NCI-H2081 treated with DMSO at 0.1 percent for 48 hours (cell line): ENCODE data around the gene C17orf67.

Experiments used
- DNase-seq: peaks from one replicate; lab custom pipeline; 2025; lab: John Stamatoyannopoulos, UW

The C17orf67 gene

GRCh38 chr17:56808503-56808902 lies 25.2 kb downstream of the C17orf67 start:
- DNase-seq: no peak

GRCh38 chr17:56807723-56808122 lies 26.0 kb downstream of the C17orf67 start:
- no peak for DNase-seq

DNA sequence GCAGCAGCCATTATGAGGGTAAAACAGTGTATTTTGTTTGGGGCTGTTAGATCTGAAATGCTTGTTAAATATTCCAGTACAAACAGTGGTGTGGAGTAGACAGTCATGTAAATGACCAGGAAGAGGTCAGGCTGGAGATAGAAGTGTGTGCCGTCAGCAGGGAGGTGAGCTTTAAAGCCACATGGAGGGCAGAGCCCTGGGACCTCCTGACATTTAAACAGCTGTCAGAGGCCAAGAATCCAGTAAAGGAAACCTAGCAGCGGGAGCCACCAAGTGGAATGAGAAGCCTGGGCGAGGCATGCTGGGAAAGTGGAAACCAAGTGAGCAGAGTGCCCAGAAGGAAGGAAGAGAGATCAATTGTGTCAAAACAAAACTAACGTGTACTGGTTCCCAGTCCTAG lies 26.8 kb downstream of the C17orf67 start:
- DNase-seq: no peak

DNA sequence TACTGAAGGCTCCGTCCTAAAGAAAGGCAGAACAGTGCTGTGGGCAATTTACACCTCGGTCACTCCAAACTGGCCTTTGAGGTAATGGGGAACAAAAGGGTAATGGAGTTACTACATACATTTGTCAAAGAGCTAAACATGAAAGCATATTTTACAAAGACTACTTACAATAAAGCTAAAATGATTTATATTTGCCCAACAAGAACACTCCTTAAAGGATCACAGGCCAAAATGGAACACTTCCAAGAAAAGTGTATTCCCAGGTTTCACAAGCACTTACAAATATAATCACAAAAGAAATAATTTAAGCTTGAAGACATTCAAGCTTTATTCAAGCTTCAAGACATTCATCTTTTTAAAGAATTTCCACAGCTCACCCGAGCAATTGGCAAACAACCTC lies 29.3 kb downstream of the C17orf67 start:
- no peak for DNase-seq

DNA sequence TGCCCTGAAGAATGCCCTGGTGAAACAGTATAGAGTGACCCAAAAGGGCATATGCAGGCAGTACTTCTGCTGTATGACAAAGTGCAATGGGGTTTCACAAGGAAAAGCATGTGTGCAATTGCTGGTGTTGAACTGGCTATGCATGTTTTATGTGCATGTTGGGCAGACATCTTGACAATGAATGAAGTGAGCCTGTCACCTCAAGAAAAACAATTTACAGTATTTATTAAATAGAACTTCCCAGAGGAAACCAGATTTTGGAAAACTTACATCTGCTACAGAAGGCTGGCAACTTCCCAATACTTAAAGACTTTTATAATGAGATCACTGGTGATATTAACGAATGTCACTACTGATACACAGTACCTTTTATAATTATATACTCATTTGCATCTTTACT lies 30.6 kb downstream of the C17orf67 start:
- no peak for DNase-seq

DNA sequence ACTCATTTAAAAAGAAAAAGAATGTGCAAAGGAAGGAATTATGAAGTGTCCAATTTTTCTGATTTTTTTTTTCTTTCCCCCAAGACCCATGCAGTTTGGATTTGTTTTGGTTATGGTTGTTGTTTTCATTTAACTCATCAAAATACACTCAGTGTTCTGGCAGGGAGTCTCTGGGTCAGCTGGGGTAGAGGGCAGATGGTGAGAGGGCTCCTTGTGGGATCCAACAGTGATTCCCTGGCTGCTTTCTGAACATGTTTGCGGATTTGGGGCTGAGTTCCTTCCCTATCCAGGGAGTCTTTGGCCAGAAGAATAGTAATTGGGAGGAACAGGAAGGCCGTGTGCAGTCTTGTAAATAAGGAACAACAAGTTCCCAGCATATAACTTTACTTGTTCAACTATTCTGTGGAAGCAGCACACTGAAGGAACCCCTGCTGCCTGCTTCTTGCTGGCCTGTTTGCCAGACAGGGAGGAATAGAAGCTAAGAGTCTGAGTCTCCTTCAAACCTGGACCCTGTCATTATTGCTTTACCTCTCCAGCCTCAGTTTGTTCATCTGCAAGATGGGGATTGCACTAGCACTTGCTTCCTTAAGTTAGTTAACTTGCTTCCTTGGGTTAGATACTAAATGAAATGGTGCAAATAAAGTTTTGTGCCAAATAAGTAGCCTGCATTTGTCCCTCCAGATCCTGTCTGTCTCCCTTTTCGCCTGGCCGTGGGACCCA lies 32.1 kb downstream of the C17orf67 start:
- no peak for DNase-seq

DNA sequence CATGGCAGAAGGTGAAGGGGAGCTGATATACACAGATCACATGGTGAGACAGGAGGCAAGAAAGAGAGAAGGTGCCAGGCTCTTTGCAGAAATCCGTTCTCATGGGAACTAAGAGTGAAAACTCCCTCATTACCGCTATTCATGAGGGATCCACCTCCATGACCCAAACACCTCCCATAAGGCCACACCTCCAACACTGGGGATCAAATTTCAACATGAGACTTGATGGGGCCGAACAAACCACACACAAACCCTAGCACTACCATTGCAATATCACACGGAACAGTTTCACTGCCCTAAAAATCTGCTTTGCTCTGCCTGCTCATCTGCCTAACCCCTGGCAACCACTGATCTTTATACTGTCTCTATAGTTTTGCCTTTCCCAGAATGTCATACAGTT lies 34.8 kb downstream of the C17orf67 start:
- DNase-seq: no peak

DNA sequence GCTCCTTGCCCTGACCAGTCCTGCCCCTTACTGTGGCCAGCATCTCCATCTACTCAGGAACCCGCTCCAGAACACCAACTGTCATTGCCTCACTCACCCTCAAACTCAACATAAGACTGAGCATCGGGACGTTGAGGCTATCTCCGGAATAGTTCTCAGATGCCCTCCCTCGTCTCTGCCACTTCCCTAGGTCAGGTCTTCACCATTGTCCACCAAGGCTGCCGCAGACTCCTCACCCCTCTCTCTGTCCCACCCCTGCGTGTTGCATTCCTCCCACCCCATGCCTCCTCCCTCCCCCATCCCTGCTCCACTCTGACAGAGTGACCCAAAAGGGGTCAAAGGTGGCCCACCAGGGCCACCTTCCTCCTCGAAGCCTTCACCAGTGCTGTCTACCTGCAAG lies 37.2 kb downstream of the C17orf67 start:
- no peak for DNase-seq

DNA sequence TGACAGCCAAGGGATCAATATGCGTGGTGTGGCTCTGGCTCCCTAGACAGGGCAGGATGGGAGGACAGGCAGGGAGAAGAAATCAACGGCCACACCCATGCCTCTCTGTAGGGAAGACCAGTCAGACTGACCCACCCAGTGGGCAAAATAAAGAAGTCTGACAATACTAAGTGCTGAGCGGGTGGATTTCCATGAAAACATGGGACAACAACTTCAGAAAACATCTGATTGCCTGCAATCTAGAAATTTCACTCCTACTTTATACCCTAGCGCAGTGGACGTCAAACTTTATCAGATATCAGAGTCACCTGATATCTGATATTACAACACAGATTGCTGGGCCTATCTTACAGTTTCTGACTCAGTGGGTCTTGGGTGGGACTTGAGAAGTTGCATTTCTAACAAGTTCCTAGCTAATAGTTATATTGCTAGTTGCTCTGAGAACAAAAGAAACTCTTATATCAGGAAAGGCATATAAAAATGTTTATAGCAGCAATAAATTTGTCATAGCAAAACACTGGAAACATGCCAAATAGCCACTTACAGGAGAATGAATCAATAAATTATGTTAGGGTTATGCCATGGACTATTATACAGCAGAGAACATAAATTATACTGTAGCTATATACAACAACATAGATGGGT lies 38.4 kb downstream of the C17orf67 start:
- no peak for DNase-seq

- DNase-seq: no peak
Observed at GRCh38 chr17:56793957-56794356, 39.8 kb downstream of the C17orf67 start.

DNA sequence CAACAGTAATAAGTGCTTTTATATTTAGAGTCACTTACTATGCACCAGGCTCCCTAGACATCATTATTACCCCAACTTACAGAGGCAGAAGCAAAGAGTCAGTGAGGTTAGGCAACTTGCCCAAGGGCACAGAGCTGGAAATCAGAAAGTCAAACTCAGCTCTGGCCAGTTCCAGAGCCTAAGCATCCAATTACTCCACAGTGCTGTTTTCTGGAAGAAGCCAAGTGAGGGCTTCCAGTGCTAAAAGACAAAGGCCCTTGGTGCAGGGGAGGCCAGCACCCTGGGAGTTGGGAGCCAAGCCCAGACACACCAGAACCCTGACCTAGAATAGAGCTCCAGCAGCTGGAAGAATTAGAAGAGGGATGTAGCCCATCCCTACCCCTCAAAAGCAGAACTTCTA lies 40.2 kb downstream of the C17orf67 start:
- DNase-seq: no peak

DNA sequence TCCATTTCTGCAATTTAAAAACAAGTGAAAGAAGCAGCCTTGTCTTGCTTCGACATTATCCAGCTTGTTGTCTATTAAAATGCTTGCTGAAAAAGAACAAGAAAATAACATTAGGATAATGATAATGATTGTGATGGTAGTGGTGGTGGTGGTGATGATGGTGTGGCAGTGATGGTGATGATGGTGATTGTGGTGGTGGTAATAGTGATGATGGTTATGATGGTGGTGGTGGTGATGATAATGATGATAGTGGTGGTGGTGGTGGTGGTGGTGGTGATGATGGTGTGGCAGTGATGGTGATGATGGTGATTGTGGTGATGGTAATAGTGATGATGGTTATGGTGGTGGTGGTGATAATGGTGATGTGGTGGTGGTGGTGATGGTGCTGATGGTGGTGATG lies 41.5 kb downstream of the C17orf67 start:
- DNase-seq: no peak

GRCh38 chr17:56786989-56787482 lies 46.7 kb downstream of the C17orf67 start:
- DNase-seq: no peak

DNA sequence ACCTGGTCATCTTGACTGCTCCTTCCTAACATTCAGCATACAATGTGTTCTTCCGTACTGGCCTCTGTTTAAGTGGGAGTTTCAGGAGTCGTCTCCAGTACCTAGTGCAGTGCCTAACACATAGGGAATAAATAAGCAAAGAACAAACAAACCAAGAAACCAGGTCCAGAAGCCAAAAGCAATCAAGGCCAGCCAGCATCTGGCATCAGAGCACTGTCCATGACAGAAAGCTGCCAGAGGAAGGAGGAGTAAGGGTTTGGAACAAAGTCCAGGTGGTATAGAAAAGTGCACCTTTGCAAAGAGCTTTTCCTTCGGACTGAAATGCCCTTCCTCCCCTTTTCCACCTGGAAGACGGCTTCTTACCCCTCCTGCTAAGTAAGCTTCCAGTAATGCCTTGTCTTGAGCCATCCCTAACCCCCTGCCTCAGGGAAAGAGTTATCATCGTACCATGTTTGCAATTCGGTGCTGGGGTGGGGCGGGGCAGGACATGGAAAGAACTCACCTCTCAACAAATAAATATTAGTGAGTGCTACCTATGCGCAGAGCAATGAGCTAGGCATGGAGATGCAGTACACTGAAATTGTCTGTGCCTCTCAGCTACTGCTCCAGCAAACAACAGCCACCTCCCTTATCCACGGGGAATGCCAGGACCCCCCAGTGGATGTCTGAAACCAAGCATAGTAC lies 47.6 kb downstream of the C17orf67 start:
- no peak for DNase-seq

DNA sequence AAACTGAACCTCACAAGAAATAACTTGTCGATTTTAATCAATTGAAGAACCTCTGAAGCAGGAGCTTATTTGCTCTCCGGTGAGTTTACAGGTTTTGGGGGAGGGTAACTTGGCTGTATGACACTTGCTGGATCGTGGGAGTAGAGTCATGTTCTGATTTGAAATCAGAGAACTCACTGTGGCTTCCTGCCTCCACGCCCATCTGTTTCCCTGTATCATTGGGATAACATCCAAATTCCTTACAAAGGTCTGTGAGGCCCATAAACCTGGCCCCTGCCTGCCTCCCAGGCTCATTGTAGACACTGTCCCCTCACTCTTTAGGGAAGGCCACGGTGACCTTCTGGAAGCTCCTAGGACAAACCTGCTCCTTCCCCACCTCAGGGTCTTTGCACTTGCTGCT lies 48.3 kb downstream of the C17orf67 start:
- DNase-seq: no peak

DNA sequence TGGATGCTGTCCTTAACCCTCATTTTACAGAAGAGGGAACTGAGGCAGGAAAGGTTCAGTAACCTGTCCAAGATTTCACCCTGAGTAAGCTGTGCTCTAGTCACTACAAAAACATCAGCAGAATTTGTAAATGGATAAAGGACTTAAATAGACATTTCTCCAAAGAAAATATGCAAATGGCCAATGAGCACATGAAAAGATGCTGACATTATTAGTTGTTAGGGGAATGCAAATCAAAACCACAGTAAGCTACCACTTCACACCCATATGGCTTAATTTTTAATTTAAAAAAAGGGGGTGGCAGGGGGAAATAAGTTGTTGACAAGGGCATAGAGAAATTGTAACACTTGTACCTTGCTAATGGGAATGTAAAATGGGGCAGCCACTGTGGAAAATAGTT lies 51.4 kb downstream of the C17orf67 start:
- no peak for DNase-seq

DNA sequence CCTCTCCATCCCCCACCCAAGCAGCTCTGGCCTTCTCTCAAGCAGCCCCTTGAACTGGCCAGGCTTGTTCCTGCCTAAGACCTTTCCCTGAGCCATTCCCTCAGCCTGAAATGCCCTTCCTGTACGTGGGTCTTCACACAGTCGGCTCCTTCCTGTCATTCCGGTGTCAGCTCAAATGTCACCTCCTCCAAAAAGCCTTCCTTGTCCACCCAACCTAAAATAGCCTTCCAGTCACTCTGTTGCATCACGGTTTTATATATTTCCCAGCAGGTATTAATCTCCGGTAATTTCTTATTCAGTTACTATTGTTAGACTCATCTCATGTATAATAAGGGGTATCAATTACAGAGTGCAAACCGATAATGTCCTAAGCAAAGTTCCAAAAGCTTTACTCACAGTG lies 51.8 kb downstream of the C17orf67 start:
- no peak for DNase-seq

- DNase-seq: peak; percentile 15
Observed at GRCh38 chr17:56779898-56780777, 53.6 kb downstream of the C17orf67 start.

DNA sequence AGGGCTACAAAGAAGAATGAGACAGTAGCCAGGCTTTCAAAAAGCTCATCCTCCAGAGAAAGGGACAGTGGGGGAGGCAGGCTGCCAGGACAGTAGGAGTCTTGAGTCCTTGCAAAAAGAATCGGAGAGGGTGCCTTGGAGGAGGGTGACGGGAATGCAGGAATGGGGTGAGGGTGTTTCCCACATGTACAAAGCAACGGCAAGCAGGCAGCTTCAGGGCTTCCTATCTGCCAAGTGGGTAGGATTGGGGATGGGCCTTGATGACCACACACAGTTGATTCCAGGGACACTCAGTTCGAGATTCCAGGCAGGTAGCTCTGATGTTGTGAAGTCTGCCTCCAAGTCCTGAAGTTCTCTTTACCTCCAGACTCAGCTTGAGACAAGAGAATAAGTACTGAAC lies 54.4 kb downstream of the C17orf67 start:
- DNase-seq: no peak

- no peak for DNase-seq
Observed at GRCh38 chr17:56778898-56779297, 54.8 kb downstream of the C17orf67 start.

GRCh38 chr17:56777859-56778258 lies 55.9 kb downstream of the C17orf67 start:
- DNase-seq: no peak

DNA sequence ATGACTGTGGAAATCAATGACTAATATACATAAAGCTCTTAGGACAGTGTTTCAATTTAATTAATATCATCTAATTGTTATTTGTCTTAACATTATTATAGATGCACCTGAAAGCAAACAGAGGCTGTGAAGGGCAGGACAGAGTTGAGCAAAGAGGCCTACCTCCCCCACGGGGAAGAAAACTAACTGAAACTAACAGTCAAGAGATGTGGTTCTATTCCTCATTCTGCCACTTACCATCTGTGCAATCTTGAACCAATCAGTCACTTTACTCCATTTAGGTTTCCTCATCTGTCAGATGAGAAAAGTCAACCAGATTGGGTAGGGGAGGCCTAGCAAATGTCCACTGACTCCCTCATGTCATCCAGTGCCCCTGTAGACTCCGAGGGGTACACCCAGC lies 59.1 kb downstream of the C17orf67 start:
- DNase-seq: no peak
